Rectal smooth muscle tissue (tissue), 1 donor: Measurements from ENCODE around the gene TARP.
"Not testable (repeated sequence)": the region's sequence is repeated elsewhere in the genome, so short reads cannot be mapped to it uniquely, and the experiment has no call there.

ENCODE experiments used
- H3K27ac ChIP-seq: one replicate; pipeline ENCODE4 v1.7.0; 2013; ENCODE audit warnings: low read depth, low read length, inconsistent platforms
- H3K27me3 ChIP-seq: one replicate; pipeline ENCODE4 v1.7.0; 2013; ENCODE audit warnings: low read length; ENCODE audit not compliant: control insufficient read depth, insufficient read depth
- H3K36me3 ChIP-seq: one replicate; pipeline ENCODE4 v1.7.0; 2013; ENCODE audit warnings: low read length; ENCODE audit not compliant: control insufficient read depth, insufficient read depth
- H3K4me1 ChIP-seq: one replicate; pipeline ENCODE4 v1.7.0; 2013; ENCODE audit warnings: low read length; ENCODE audit not compliant: control insufficient read depth, insufficient read depth
- H3K4me3 ChIP-seq: one replicate; pipeline ENCODE4 v1.7.0; 2013; ENCODE audit warnings: low read length
- H3K9ac ChIP-seq: one replicate; pipeline ENCODE4 v1.7.0; 2013; ENCODE audit warnings: low read length

TARP gene

DNA sequence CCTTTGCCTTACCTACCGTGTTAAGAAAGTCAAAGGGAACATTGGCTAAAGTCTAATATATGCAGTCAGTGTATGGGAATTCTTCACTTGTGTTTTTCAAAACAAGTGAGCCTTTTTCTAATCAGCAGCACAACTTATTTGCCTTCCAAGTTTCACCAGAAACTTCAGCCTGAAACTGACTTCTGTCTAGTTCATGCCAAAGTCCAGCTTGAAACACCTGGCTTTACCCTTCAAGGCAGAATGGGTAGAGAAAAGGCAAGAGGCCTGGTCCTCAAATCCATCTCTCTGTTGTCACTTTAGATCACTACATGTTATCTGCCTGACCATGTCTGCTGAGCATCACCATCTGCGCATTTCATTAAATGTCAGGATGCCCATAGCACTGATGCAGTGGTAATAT, 3.0 kb downstream of the TARP start:
- not testable (repeated sequence) for H3K9ac ChIP-seq, H3K4me3 ChIP-seq, H3K27me3 ChIP-seq, H3K27ac ChIP-seq, H3K36me3 ChIP-seq, H3K4me1 ChIP-seq

- not testable (repeated sequence) for H3K9ac ChIP-seq, H3K36me3 ChIP-seq, H3K4me1 ChIP-seq, H3K4me3 ChIP-seq, H3K27ac ChIP-seq, H3K27me3 ChIP-seq
These were observed 3.6 kb downstream of the TARP start for GRCh38 chr7:38269704-38270346.

- not testable (repeated sequence) for H3K9ac ChIP-seq, H3K27me3 ChIP-seq, H3K27ac ChIP-seq, H3K4me3 ChIP-seq, H3K4me1 ChIP-seq, H3K36me3 ChIP-seq
These were observed 7.5 kb downstream of the TARP start for GRCh38 chr7:38265958-38266357.

DNA sequence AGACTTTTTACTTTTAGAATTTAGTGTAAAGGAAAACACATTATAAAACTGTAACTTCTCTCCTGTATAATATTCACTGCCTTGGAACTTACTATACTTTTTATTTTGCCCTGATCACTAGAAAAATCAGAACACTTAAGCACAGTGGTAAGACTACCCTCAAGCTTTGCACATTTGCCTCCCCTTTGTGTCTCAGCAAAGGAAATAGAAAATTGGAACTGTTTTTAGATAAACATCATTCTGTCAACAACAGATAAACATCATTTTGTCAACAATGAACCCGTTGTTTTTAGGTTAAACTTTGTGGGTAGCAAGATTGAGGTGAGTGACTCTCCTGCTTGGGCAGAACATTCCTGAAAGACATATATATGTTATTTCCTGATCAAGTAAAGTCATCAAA, 8.8 kb downstream of the TARP start:
- not testable (repeated sequence) for H3K4me3 ChIP-seq, H3K4me1 ChIP-seq, H3K27me3 ChIP-seq, H3K36me3 ChIP-seq, H3K27ac ChIP-seq, H3K9ac ChIP-seq

GRCh38 chr7:38263274-38263673, 10.2 kb downstream of the TARP start:
- not testable (repeated sequence) for H3K4me3 ChIP-seq, H3K36me3 ChIP-seq, H3K4me1 ChIP-seq, H3K9ac ChIP-seq, H3K27me3 ChIP-seq, H3K27ac ChIP-seq

- Histone ChIP-seq H3K36me3 (no peaks in the 10 kb centered on the region), H3K27me3 (no peaks in the 10 kb centered on the region), H3K4me1 (no peaks in the 10 kb centered on the region), H3K4me3 (no peak overlapping the region), H3K27ac (no peak overlapping the region), H3K9ac (no peak overlapping the region)
These were observed 10.9 kb downstream of the TARP start for GRCh38 chr7:38262545-38262944.

- not testable (repeated sequence) for H3K4me3 ChIP-seq, H3K27me3 ChIP-seq, H3K4me1 ChIP-seq, H3K27ac ChIP-seq, H3K36me3 ChIP-seq, H3K9ac ChIP-seq
These were observed 11.4 kb downstream of the TARP start for GRCh38 chr7:38262026-38262425.

DNA sequence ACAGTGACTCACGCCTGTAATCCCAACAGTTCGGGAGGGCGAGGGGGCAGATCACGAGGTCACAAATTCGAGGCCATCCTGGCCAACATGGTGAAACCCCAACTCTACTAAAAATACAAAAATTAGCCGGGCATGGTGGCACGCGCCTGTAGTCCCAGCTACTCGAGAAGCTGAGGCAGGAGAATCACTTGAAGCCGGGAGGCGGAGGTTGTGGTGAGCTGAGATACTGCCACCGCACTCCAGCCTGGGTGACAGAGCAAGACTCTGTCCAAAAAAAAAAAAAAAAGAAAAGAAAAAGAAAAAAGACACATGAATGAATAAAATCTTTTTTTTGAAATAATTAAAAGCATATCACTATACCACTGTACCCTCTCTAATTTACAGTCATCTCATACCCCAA, 11.8 kb downstream of the TARP start:
- not testable (repeated sequence) for H3K27ac ChIP-seq, H3K4me3 ChIP-seq, H3K4me1 ChIP-seq, H3K36me3 ChIP-seq, H3K9ac ChIP-seq, H3K27me3 ChIP-seq

DNA sequence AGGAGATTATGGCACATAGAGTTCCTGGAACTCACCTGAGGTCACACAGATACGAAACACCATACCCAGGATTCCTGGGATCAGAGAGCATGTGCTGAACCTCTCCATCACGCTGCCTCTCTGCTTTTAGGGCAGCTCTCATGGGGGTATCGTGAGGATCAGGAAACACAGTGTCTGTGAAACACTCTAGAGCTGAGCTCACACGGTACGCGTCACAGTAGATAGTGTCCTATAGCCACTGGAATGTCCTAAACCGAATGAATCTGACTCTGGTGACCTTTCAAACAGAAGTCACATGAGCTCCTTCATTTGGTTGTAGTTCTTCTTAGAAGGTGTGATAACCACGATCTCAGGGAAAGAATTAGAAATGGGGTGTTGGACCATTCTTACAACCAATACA, 14.3 kb downstream of the TARP start:
- H3K4me3 ChIP-seq, H3K9ac ChIP-seq, H3K36me3 ChIP-seq, H3K27ac ChIP-seq, H3K27me3 ChIP-seq, H3K4me1 ChIP-seq: not testable (repeated sequence)

GRCh38 chr7:38257350-38257677, 16.1 kb downstream of the TARP start:
- no peak overlapping the region for H3K27ac ChIP-seq
- H3K36me3 ChIP-seq = no peaks in the 10 kb centered on the region
- H3K4me3 ChIP-seq = no peak overlapping the region
- no peaks in the 10 kb centered on the region for H3K4me1 ChIP-seq
- H3K9ac ChIP-seq = no peak overlapping the region
- no peaks in the 10 kb centered on the region for H3K27me3 ChIP-seq

DNA sequence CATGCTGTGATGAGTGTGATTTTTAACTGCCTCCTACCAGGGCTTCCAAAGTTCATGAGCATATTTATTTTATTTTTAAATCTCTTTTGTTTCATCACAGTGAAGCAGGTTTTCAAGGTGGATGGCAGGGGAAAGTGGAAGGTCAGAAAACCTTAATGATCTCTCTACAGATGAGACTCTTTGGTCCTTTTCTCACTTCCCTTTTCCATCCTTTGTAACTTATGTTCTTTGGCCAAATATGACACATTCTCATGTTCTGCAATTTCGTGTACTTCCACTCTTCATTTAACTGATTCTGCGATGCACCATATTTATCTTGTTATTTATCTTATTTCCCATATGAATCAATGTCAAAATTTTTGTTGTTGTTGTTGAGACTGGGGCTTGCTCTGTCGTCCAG, 23.6 kb downstream of the TARP start:
- H3K4me3 ChIP-seq, H3K27me3 ChIP-seq, H3K27ac ChIP-seq, H3K36me3 ChIP-seq, H3K9ac ChIP-seq, H3K4me1 ChIP-seq: not testable (repeated sequence)

- H3K36me3 ChIP-seq = no peaks in the 10 kb centered on the region
- no peak overlapping the region for H3K4me3 ChIP-seq
- H3K4me1 ChIP-seq = no peaks in the 10 kb centered on the region
- no peak overlapping the region for H3K9ac ChIP-seq
- no peak overlapping the region for H3K27ac ChIP-seq
- H3K27me3 ChIP-seq = no peaks in the 10 kb centered on the region
These were observed 25.3 kb downstream of the TARP start for GRCh38 chr7:38248069-38248567.

DNA sequence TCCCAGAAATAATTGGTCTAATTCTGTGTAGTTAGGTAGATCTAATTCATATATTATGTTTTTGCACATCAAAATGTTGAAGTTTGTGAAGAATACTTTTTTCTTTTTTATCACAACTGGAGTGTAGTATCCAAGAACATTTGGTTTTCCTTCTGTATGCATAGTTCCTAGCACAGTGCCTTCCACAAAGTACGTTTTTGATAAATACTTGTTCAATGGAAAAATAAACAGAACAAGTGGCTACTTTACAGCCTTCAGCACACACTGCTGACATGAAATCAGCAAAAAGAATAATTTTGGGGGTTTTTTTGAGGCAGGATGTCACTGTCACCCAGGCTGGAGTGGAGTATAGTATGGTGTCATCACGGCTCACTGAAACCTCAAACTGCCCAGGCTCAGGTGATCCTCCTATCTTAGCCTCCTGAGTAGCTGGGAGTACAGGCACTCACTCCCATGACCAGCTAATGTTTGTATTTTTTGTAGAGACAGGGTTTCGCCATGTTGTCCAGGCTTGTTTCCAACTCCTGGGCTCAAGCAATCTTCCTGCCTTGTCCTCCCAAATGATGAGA, 27.9 kb downstream of the TARP start:
- Histone ChIP-seq H3K36me3 (no peaks in the 10 kb centered on the region), H3K4me3 (no peak overlapping the region), H3K9ac (no peak overlapping the region), H3K27me3 (no peaks in the 10 kb centered on the region), H3K4me1 (no peaks in the 10 kb centered on the region), H3K27ac (no peak overlapping the region)
